Measurements from ENCODE around the gene ALG3.
A peak's percentile ranks its signal among the peaks of the same experiment; 100 is the strongest.

DNA sequence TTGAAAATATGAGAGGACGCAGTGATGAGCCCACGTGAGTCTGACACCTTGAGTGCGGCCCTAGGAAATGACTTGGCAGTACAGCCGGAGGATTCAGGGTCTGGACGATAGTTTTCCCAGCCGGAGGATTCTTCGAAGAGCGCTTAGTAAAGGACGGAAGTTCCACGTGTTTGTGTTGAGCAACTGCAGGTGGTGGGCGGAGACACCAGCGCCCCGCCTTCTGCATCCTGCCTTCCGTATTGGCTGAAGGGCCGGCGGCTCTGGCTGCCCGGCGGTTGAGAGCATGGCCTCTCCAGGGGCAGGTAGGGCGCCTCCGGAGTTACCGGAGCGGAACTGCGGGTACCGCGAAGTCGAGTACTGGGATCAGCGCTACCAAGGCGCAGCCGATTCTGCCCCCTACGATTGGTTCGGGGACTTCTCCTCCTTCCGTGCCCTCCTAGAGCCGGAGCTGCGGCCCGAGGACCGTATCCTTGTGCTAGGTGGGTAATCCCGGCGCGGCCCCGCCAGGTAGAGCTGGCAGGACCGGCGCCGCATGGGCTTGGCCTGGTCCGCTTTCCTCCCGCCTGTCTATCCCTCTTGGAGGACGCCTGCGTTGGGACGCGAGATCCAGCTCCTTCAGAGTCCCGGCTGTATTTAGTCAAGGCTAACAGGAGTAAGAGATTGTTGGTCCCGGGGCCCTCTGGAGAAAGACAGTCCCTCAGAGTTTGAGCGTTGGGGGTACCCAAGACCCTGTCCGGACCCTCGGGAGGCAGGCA is 827 bp upstream of the ALG3 start, which contains the start of gene EEF1AKMT4:
- no peak for TF ChIP-seq ZNF274 (IDR thresholded peaks at IDR 0.05; ENCODE audit: low read depth, low read length)
- TF ChIP-seq YY1 (IDR thresholded peaks at IDR 0.05; ENCODE audit: insufficient read depth, insufficient read length) = peak; percentile 13
